A549 (cell line): ENCODE data around the gene XYLT1.

Experiments used
- BHLHE40 ChIP-seq: IDR thresholded peaks from 2 replicates; pipeline ENCODE4 v1.6.1; 2012; ENCODE audit warnings: low read depth, low read length, inconsistent platforms
- CEBPB ChIP-seq, 2 experiments: fragments of >200 bp in 1 of 2; sonication (Bioruptor Twin) in 1 of 2; formaldehyde crosslinking in 1 of 2; IDR thresholded peaks; 2 replicates each; pipeline ENCODE4 v1.6.1; 2012 to 2016
- CHD2 ChIP-seq: fragments of 150-350 bp; IDR thresholded peaks from 2 replicates; pipeline ENCODE4 v1.6.1; 2014; ENCODE audit warnings: low read length; ENCODE audit not compliant: partially characterized antibody
- CHD4 ChIP-seq: fragments of 200-600 bp; sonication (generic); IDR thresholded peaks from 2 replicates; pipeline ENCODE4 v1.6.1; 2016; ENCODE audit warnings: antibody characterized with exemption, mild to moderate bottlenecking, borderline replicate concordance
- EP300 ChIP-seq, 2 experiments: fragments of >200 bp; sonication (Bioruptor Twin); formaldehyde crosslinking; IDR thresholded peaks; 2 replicates in 1 of 2; 3 replicates in 1 of 2; pipeline ENCODE4 v1.6.1; 2016 to 2017
- JUN ChIP-seq, 2 experiments: fragments of >200 bp; sonication (Bioruptor Twin); formaldehyde crosslinking; IDR thresholded peaks; 2 replicates in 1 of 2; 3 replicates in 1 of 2; pipeline ENCODE4 v1.6.1; 2016 to 2017
- MYC ChIP-seq: IDR thresholded peaks from 2 replicates; pipeline ENCODE4 v1.6.1; 2012; ENCODE audit warnings: mild to moderate bottlenecking, inconsistent platforms, low read length, improper control_type of control experiment, borderline replicate concordance
- NR3C1 ChIP-seq: fragments of >200 bp; sonication (Bioruptor Twin); formaldehyde crosslinking; IDR thresholded peaks from 3 replicates; pipeline ENCODE4 v1.6.1; 2017
- POLR2A ChIP-seq: IDR thresholded peaks from 2 replicates; pipeline ENCODE4 v1.6.1; 2012; ENCODE audit warnings: mild to moderate bottlenecking, low read length
- RFX5 ChIP-seq: fragments of 450-650 bp; IDR thresholded peaks from 2 replicates; pipeline ENCODE4 v1.7.1; 2014; ENCODE audit warnings: antibody characterized with exemption, mild to moderate bottlenecking, moderate library complexity
- ZFP36 ChIP-seq: fragments of 450-650 bp; IDR thresholded peaks from 2 replicates; pipeline ENCODE4 v1.6.1; 2014; ENCODE audit warnings: borderline replicate concordance; ENCODE audit not compliant: partially characterized antibody
- TF ChIP-seq, protein P1 (sequence below): fragments of >200 bp; sonication (Bioruptor Twin); formaldehyde crosslinking; IDR thresholded peaks from 3 replicates; pipeline ENCODE4 v1.5.1; 2016
- TF ChIP-seq, protein P2 (sequence below): IDR thresholded peaks from 2 replicates; pipeline ENCODE4 v1.6.1; 2012

DNA sequence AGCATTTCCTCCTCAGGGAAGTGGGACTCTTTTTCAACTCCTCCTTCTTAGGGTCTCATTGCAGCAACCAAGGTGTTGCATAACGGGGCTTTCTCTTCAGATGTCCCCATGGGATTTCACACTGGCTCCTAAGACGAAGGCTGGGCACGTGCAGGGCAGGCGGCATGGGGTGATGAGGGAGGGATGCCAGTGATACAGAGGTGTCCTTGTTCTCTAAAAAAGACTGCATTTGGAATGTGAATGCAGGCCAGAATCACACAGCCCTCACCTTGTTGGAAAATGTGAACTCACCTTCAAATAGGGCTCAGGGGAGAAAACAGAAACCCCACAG lies 105.6 kb downstream of the XYLT1 start:
- TF ChIP-seq JUN (IDR thresholded peaks at IDR 0.05) (no peak), CEBPB (IDR thresholded peaks at IDR 0.05) (no peak), POLR2A (no peak), MYC (no peak), CHD4 (no peak), RFX5 (no peak), BHLHE40 (no peak), ZFP36 (no peak), CHD2 (no peak), NR3C1 (no peak), EP300 (IDR thresholded peaks at IDR 0.05) (no peak)
- TF ChIP-seq, protein P1, sequence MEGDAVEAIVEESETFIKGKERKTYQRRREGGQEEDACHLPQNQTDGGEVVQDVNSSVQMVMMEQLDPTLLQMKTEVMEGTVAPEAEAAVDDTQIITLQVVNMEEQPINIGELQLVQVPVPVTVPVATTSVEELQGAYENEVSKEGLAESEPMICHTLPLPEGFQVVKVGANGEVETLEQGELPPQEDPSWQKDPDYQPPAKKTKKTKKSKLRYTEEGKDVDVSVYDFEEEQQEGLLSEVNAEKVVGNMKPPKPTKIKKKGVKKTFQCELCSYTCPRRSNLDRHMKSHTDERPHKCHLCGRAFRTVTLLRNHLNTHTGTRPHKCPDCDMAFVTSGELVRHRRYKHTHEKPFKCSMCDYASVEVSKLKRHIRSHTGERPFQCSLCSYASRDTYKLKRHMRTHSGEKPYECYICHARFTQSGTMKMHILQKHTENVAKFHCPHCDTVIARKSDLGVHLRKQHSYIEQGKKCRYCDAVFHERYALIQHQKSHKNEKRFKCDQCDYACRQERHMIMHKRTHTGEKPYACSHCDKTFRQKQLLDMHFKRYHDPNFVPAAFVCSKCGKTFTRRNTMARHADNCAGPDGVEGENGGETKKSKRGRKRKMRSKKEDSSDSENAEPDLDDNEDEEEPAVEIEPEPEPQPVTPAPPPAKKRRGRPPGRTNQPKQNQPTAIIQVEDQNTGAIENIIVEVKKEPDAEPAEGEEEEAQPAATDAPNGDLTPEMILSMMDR = no peak
- TF ChIP-seq, protein P2, sequence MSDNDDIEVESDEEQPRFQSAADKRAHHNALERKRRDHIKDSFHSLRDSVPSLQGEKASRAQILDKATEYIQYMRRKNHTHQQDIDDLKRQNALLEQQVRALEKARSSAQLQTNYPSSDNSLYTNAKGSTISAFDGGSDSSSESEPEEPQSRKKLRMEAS = no peak
